Activated T-cell treated with anti-CD3 and anti-CD28 coated beads, Interleukin-2, amount 50 U/mL, for 72 hours (primary cell): ENCODE data around the gene CIB1. TPM values are rescaled to one million over a fixed set of nuclear protein-coding genes. Genes with fewer than 3 reads are reported as not detected.
A peak's percentile ranks its signal among the peaks of the same experiment; 100 is the strongest.

ENCODE experiments used
- ATAC-seq, 2 donors: fragments of 150-1000 bp; cut with Tn5 transposase; replicated peaks in 1 of 2; 2 replicates each; pipeline ENCODE4 v1.10.0; 2021; ENCODE audit warnings: moderate library complexity in 2 of 2, mild to moderate bottlenecking in 1 of 2
- DNase-seq, 2 donors: peaks; one replicate each; pipeline ENCODE4 v3.0.0; 2021 to 2022; ENCODE audit warnings: mixed read lengths in 1 of 2
- H3K27ac Mint-ChIP-seq: one replicate; pipeline ENCODE4 v1.8.0; 2022; ENCODE audit warnings: mild to moderate bottlenecking, moderate library complexity, mixed read lengths
- H3K27me3 Mint-ChIP-seq: one replicate; pipeline ENCODE4 v1.8.0; 2022; ENCODE audit warnings: low read depth, mixed read lengths
- H3K36me3 Mint-ChIP-seq, 2 donors: one replicate each; pipeline ENCODE4 v1.8.0; 2022; ENCODE audit warnings: mixed read lengths in 2 of 2, mild to moderate bottlenecking in 1 of 2; ENCODE audit not compliant: insufficient read depth in 2 of 2
- H3K4me1 Mint-ChIP-seq: one replicate; pipeline ENCODE4 v1.8.0; 2022; ENCODE audit warnings: low read depth, mixed read lengths
- H3K4me3 Mint-ChIP-seq, 2 donors: one replicate each; pipeline ENCODE4 v1.8.0; 2022; ENCODE audit warnings: mild to moderate bottlenecking in 2 of 2, mixed read lengths in 2 of 2, moderate library complexity in 2 of 2
- H3K9me3 Mint-ChIP-seq, 2 donors: one replicate each; pipeline ENCODE4 v1.8.0; 2022; ENCODE audit warnings: mixed read lengths in 2 of 2
- total RNA-seq, 2 donors: library from RNA; stranded (reverse); gene quantifications; one replicate each; pipeline ENCODE4 v1.2.3, GENCODE V29; 2022

Gene CIB1
- total RNA-seq, 2 donors from 2014 or later, result 135 to 136 TPM

- no peak for ATAC-seq
- Mint-ChIP-seq H3K27ac (peak overlapping the region; percentile 97), H3K36me3 (peaks cover 8 to 12% of the 10 kb centered on the region in 2 donors), H3K27me3 (no peaks in the 10 kb centered on the region), H3K9me3 (no peaks in the 10 kb centered on the region), H3K4me3 (peak overlapping the region; percentile 89 to 97), H3K4me1 (peaks cover 50% of the 10 kb centered on the region)
- DNase-seq, result peak in 1 of 2 donors; percentile 18
Observed at GRCh38 chr15:90232196-90232595, 1.5 kb downstream of the CIB1 start.

- H3K36me3 Mint-ChIP-seq, result peaks cover 8 to 12% of the 10 kb centered on the region in 2 donors
Observed at GRCh38 chr15:90231028-90232017, 2.4 kb downstream of the CIB1 start.

GRCh38 chr15:90230610-90231009 lies 3.1 kb downstream of the CIB1 start:
- H3K4me1 Mint-ChIP-seq, result peaks cover 50% of the 10 kb centered on the region
- no peaks in the 10 kb centered on the region for H3K27me3 Mint-ChIP-seq

More at GRCh38 chr15:90231028-90232017, 2.4 kb downstream of the CIB1 start:
- Mint-ChIP-seq H3K27me3 (no peaks in the 10 kb centered on the region), H3K9me3 (no peaks in the 10 kb centered on the region), H3K27ac (peak overlapping the region; percentile 97), H3K4me3 (peak overlapping the region; percentile 89 to 97), H3K4me1 (peaks cover 50% of the 10 kb centered on the region)
- DNase-seq, result peak; percentile 69 to 70
- ATAC-seq, result peak; percentile 39 to 58

GRCh38 chr15:90230071-90230494 lies 3.7 kb downstream of the CIB1 start:
- no peaks in the 10 kb centered on the region for H3K27me3 Mint-ChIP-seq
- peak overlapping the region; percentile 97 for H3K27ac Mint-ChIP-seq
- H3K36me3 Mint-ChIP-seq, result peaks cover 10% of the 10 kb centered on the region in 2 donors
- H3K4me1 Mint-ChIP-seq, result peaks cover 48% of the 10 kb centered on the region
- DNase-seq (no peak), ATAC-seq (no peak)
- no peaks in the 10 kb centered on the region for H3K9me3 Mint-ChIP-seq
- H3K4me3 Mint-ChIP-seq, result peak overlapping the region; percentile 89 to 97

More at GRCh38 chr15:90230610-90231009, 3.1 kb downstream of the CIB1 start:
- Mint-ChIP-seq H3K36me3 (peaks cover 10% of the 10 kb centered on the region in 2 donors), H3K9me3 (no peaks in the 10 kb centered on the region), H3K4me3 (peak overlapping the region; percentile 89 to 97), H3K27ac (peak overlapping the region; percentile 97)
- DNase-seq, result no peak
- no peak for ATAC-seq

- no peaks in the 10 kb centered on the region for H3K9me3 Mint-ChIP-seq
- peak overlapping the region; percentile 30 for H3K27ac Mint-ChIP-seq
- DNase-seq, result no peak
- H3K27me3 Mint-ChIP-seq, result no peaks in the 10 kb centered on the region
- H3K4me3 Mint-ChIP-seq, result no peak overlapping the region
- peaks cover 40% of the 10 kb centered on the region for H3K4me1 Mint-ChIP-seq
- peaks cover 10% of the 10 kb centered on the region in 2 donors for H3K36me3 Mint-ChIP-seq
- ATAC-seq, result no peak
Observed at GRCh38 chr15:90228960-90229359, 4.8 kb downstream of the CIB1 start.

- no peak for ATAC-seq
- peaks cover 8 to 10% of the 10 kb centered on the region in 2 donors for H3K36me3 Mint-ChIP-seq
Observed at GRCh38 chr15:90227816-90228772, 5.6 kb downstream of the CIB1 start.

GRCh38 chr15:90227336-90227735 lies 6.4 kb downstream of the CIB1 start:
- Mint-ChIP-seq H3K4me1 (peaks cover 32% of the 10 kb centered on the region), H3K4me3 (no peak overlapping the region), H3K27me3 (no peaks in the 10 kb centered on the region), H3K27ac (no peak overlapping the region), H3K9me3 (no peaks in the 10 kb centered on the region), H3K36me3 (peaks cover 5 to 9% of the 10 kb centered on the region in 2 donors)
- DNase-seq (no peak), ATAC-seq (no peak)

More at GRCh38 chr15:90227816-90228772, 5.6 kb downstream of the CIB1 start:
- H3K27me3 Mint-ChIP-seq, result no peaks in the 10 kb centered on the region
- H3K9me3 Mint-ChIP-seq, result no peaks in the 10 kb centered on the region
- no peak overlapping the region for H3K27ac Mint-ChIP-seq
- H3K4me3 Mint-ChIP-seq, result no peak overlapping the region
- no peak for DNase-seq
- peaks cover 40% of the 10 kb centered on the region for H3K4me1 Mint-ChIP-seq

- Mint-ChIP-seq H3K36me3 (peaks cover 2 to 8% of the 10 kb centered on the region in 2 donors), H3K27me3 (no peaks in the 10 kb centered on the region), H3K4me1 (peaks cover 16% of the 10 kb centered on the region), H3K27ac (no peak overlapping the region), H3K9me3 (no peaks in the 10 kb centered on the region), H3K4me3 (no peak overlapping the region)
- ATAC-seq, result no peak
- no peak for DNase-seq
Observed at GRCh38 chr15:90225504-90226234, 8.1 kb downstream of the CIB1 start.

GRCh38 chr15:90225047-90225446 lies 8.7 kb downstream of the CIB1 start:
- H3K27me3 Mint-ChIP-seq, result no peaks in the 10 kb centered on the region
- DNase-seq (no peak), ATAC-seq (no peak)
- peaks cover 9% of the 10 kb centered on the region for H3K4me1 Mint-ChIP-seq
- H3K4me3 Mint-ChIP-seq, result no peak overlapping the region
- H3K36me3 Mint-ChIP-seq, result peaks cover 2 to 7% of the 10 kb centered on the region in 2 donors
- H3K9me3 Mint-ChIP-seq, result no peaks in the 10 kb centered on the region
- no peak overlapping the region for H3K27ac Mint-ChIP-seq

GRCh38 chr15:90223441-90224165 lies 10.1 kb downstream of the CIB1 start:
- Mint-ChIP-seq H3K4me3 (no peak overlapping the region), H3K36me3 (peaks cover 0 to 3% of the 10 kb centered on the region in 2 donors), H3K27me3 (no peaks in the 10 kb centered on the region), H3K27ac (no peak overlapping the region), H3K9me3 (no peaks in the 10 kb centered on the region), H3K4me1 (no peaks in the 10 kb centered on the region)
- DNase-seq (no peak), ATAC-seq (no peak)

- H3K9me3 Mint-ChIP-seq, result no peaks in the 10 kb centered on the region
- ATAC-seq (no peak), DNase-seq (no peak)
- no peak overlapping the region for H3K4me3 Mint-ChIP-seq
- H3K4me1 Mint-ChIP-seq, result no peaks in the 10 kb centered on the region
- H3K27ac Mint-ChIP-seq, result no peak overlapping the region
- no peaks in the 10 kb centered on the region for H3K27me3 Mint-ChIP-seq
- H3K36me3 Mint-ChIP-seq, result peaks cover 0 to 3% of the 10 kb centered on the region in 2 donors
Observed at GRCh38 chr15:90222547-90222946, 11.2 kb downstream of the CIB1 start.
